Right ventricle myocardium inferior (tissue), 1 donor: ENCODE data around the gene DDO. TPM values are rescaled to one million over a fixed set of nuclear protein-coding genes. Genes with fewer than 3 reads are reported as not detected.

ENCODE experiments used
- ATAC-seq: fragments of 200-7000 bp; cut with Tn5 transposase; one replicate; pipeline ENCODE4 v1.9.1; 2020; ENCODE audit warnings: mild to moderate bottlenecking, moderate library complexity
- DNase-seq: peaks from one replicate; pipeline ENCODE4 v3.0.0; 2021; ENCODE audit errors: missing footprints
- intact Hi-C: fragments of 100-400 bp; cut with DNase I; formaldehyde crosslinking; loops from one replicate; pipeline ENCODE4 v1.11.0; 2022
- total RNA-seq: library from RNA; stranded (reverse); fragmentation: NEBNext Ultra II Directional; extraction: Animal tissue kit (Norgen Biotek cat#: 25700); gene quantifications from one replicate; pipeline ENCODE4 v1.2.1, GENCODE V29; 2021
- donor health status: DM: no; HTN: yes; CAD: no; lungs with severe emphysema.

The DDO gene
- total RNA-seq, 1 donor from 2014 or later = 29.7 TPM

DNA sequence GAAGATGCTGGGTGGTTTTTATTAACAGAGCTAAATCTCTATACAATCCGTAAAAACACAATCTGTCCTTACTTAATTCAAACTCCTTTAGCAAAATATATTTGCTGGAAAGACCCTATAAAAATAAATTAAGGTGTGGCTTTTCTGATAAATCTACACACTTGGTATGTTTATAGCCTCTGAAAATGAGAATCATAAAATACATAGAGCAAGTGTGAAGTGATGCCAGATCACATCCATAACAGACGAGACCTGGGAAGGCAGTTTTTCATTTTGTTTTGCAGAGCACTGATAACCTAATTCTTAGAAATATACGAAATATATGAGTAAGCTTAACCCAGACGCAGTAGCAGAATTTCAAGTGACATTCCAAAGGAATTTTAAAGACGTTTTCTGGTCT lies 10.4 kb upstream of the DDO start:
- DNase-seq (no peak), ATAC-seq (no peak)
- intact Hi-C loops = no loop called here

DNA sequence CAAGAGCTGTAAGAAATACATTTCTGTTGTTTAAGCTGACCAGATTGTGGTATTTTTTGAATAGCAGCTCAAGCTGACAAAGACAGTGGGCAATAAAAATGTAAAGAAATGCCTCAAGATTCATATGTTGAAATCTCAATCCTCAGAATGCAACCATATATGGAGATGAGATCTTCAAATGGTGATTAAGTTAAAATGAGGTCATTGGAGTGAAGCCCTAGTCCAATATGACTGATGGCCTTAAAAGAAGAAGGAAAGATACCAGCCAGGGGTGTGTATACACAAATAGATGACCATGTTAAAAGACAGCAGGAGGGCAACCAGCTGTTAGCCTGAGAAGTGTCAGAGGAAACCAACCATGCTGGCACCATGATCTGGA lies 7.1 kb upstream of the DDO start:
- DNase-seq = no peak
- intact Hi-C loops = no loop called here
- ATAC-seq = no peak

DNA sequence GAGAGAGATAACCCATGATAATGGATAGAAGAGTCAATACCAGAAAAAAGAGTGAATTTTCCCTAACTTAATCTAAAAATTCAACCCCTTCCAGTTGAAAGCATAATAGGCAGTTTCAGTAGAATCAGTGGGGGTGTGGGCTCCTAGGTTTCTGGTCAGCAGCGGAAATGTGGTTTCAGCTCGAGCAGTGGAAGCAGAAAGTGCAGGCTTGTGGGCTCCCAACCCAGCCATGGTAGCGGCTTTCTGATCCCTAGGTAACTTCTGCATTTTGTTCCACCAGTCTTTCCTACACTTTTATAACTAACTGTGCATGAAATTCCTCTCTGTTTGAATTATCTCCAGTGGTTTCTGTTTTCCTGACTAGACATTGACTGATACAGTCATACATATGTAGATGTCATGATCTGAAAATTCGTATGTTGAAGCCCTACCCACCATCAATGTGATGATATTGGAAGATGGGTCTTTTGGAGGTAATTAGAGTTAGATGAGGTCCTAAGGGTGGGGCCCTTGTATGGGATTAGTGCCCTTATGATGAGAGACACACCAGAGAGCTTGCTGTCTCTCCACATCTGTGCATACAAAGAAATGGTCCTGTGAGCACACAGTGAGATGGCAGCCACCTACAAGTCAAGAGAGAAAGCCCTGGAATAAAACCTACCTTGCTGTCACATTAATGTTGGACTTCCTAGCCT lies 6.5 kb upstream of the DDO start:
- no peak for DNase-seq
- intact Hi-C loops = no loop called here
- ATAC-seq = no peak

DNA sequence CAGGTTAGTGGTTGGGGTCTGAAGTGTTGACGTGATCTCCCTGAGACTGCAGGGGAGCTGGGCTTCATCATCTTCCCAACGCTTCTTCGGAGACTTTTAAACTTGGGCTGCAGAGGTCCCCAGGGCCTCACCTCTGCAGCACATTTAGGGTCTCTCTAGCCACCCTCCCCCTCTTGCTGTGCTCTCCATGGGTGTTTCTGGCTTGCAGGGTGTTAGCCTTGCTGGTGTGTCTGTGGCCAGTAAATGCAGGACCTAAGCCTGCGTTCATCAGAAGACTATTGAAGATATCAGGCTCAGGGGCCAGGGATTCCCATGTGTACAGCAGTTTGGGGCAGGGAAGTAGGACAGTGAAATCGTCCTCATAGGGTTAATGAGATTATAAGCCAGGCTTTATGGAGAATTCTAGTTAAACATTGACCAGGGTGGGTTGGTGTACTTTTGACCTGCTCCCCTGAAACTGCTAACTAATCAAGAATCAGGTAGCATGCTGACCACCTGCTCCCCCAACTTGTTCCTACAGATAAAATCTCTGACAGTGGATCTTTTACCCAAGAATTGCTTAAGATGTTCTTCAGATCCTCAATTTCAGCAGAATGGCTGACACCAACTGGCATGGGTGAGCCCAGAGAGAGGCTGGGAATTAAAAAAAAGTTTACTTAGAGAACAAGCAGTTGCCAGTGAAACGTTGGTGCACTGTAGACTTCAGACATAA lies 3.8 kb upstream of the DDO start:
- intact Hi-C loops = no loop called here
- no peak for ATAC-seq
- no peak for DNase-seq

DNA sequence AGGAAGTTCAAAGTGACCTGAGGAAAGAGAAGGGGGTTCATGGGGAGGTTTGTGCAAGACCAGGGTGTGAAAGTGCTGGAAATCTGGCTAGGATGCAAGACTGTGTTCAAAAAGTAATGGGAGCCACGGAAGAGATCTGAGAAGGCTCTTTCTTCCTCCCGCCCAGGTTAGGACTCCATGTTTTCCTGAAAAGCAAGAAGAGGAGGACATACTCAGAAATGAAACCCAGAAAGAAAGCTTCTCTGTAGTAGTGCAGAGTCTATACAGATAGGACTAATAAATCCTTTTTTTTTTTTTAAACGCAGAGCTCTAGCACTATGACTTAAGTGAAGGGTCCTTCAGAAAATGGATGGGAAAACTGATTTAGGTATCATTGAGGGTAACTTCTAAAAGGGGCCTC lies 3.2 kb upstream of the DDO start:
- intact Hi-C loops = no loop called here
- ATAC-seq (no peak), DNase-seq (no peak)

DNA sequence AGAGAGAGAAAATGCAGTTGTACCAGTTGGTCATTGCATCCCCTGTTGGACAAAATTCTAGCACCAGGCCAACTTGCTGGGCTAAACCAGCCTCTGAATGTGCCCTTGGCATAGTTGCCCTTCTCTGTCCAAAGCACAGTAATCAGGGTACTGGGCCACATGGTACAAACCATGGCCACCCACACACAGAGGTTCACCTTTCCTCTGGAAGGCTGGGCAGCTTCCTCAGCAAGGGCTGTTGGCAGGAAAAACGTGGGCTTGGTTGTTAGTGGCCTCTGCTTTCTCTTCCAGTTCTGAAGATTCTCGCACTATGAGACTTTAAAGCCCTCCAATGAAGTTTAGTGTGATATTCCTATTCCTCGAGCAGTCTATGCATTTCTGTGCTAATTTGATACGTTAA lies 706 bp downstream of the DDO start:
- DNase-seq = no peak
- peak; percentile 47 for ATAC-seq
- intact Hi-C loops = loop anchor here (1.0 kb wide), 1 partner anchor 401 kb away; the partner anchor contains the start of gene CDK19

DNA sequence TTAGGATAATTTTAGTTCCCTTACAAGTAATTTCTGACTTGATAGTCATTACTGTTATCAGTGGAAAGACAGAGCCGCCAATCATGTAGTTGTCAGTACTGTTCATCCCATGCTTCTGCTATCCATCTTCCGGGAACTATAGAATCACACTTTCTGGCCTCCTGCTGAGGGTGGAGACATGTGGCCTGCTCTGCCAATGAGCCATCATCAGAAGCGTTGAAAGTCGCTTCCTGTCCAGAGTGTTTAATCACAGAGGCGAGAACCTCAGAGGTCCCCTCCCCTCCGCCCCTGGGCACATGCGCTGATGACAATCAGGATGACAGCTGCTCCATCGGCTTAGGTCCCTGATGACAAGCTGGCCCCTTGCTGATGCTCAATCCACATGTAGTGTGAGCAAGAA lies 3.0 kb downstream of the DDO start:
- no peak for ATAC-seq
- intact Hi-C loops = no loop called here
- DNase-seq = no peak

DNA sequence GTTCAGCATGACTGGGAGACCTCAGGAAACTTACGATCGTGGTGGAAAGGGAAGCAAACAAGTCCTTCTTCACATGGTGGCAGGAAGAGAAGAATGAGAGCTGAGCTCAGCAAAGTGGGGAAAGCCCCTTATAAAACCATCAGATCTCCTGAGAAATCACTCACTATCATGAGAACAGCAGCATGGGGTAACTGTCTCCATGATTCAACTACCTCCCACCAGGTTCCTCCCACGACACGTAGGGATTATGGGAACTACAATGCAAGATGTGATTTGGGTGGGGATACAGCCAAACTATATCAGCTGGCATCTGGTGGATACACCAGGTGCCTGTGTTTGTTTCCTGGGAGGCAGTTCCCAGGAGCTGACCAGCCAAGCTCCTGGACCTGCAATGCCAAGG lies 4.9 kb downstream of the DDO start:
- no peak for ATAC-seq
- intact Hi-C loops = no loop called here
- no peak for DNase-seq

DNA sequence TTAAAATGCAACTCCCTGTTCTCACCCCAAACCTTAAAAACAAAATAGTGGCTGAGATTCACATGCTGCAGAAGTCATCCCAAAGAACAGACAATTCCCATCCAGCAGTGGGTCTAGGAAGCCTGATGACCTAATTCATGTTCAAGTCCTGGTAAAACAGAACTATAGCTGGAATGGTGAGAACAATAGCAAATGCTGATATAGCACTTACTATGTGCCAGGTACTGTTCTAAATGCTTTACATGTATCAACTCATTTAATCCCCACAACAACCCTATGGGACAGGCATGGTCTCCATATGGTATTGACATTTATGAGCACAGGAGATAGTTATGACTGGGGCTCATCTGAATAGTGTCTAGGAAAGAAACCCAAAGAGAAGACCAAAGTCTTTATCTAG lies 5.6 kb downstream of the DDO start:
- DNase-seq = no peak
- ATAC-seq = no peak
- intact Hi-C loops = no loop called here

DNA sequence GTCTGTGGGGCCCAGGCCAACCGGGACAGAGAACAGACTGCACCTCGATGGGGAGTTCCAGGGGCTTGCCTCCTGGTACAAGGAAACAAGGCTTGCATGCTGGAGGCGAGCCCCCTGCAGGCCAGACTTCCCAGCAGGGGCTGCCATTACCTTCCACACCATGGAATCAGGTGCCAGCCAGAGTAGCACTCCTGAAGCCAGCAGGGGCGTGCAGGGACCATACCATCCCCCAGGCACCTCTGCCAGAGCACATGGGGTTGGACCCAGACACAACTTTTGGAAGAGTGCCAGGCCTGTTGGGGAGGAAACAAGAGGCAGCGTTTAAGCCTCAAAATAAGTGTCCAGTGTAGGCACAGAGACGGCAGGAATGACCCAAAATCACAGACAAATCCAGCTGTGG lies 6.5 kb downstream of the DDO start:
- DNase-seq (no peak), ATAC-seq (no peak)
- intact Hi-C loops = no loop called here

DNA sequence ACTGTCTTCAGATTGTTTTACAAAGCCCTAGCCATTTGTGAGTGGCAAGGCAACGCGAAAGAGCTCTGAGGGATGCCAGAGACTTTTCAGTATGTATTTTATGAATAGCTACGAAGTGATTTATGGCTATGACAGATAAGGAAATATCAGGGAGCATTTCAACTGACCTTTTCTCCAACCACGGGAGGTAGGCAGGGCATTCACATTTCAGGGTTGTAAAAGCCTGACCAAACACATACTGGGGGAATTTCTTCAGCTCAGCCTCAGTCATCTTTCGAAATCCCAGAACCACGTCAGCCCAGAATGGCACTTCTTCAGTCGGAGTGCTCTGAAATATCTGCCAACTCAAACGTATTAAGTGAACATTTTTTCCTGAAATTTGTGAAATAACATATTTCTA lies 10.8 kb downstream of the DDO start:
- intact Hi-C loops = no loop called here
- no peak for DNase-seq
- ATAC-seq = no peak

DNA sequence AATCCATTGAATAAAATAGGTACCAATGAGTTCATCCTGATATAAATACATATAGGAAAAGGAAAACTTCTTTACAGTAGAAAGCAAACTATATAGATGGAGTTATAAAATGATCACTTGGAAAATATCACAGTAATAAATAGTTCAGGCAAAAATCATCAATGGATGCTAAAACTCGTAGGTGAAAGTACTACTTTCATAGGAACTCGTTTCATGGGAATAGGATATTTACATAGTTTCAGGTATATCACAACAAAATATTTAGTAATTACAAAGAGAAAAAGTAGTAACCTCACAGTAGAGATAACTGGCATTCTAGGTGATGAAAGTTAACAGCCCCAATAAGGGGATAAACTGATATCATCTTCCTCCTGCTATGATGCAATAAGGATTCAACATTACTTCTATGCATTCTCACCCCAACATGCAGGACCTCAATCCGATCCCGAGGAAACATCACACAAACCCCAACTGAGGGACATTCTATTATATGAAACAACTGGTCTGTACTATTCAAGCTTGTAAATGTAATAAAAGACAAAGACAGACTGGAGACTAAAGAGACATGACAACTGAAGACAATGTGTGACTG lies 13.7 kb downstream of the DDO start:
- DNase-seq (no peak), ATAC-seq (no peak)
- intact Hi-C loops = no loop called here

DNA sequence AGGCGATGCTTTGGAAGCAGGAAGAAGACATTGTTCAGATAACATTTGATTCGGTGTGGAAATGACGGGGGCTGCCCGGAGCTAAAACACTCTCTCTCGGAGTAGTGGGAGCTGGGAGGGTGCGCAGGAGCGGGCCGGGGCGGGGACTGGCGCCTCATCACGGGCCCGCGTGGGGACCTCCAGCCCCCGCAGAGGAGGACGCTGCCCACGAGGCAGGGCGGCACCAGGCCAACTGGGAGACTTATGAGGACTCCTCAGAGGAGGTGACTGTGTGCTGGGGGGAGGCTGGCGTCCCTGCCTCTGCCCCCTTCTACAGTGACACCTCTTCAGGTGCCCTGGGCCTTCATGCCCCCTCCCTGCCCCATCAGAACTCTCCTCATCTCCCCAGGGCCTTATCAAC lies 15.2 kb downstream of the DDO start:
- intact Hi-C loops = no loop called here
- no peak for ATAC-seq
- DNase-seq = peak; percentile 69

DNA sequence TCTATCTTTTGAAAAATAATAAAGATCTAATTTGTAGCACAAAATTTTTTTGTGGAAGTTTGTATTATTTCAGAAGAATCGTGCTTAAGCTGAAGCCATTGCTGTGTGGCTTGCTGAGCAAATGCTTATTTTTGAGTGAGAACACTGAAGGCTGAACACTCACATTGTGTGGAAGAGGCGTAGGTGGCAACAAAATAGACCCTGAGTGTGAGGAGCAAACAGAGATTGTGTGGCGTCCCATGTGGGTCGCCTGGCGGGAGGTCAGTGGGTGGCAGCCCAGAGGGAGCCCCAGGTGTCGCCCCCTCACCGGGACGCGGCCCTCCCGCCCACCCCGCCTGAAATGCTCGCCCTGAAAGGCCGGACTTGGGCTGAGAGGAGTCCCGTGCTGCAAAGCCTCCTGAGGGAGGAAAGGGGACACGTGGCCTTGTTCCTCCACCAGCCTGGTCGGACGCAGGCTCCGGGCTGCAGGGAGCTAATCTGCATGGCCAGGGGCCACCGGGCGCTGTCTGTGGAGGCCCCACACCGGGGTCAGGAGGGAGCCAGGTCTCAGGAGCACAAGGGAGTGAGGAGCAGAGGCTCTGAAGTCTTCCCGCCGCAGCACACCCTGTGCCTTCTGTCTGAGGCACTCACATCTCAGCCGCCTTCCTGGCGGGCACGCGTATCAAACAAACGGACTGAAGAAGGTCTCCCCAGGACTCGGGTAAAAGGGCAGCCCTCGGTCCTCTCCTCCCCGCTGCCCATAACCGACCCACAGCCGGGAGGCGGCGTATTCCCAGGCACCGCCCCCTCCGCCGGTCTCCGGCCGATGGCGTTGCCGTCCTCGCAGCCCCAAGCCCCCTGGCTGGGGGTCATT lies 15.9 kb downstream of the DDO start:
- DNase-seq = no peak
- intact Hi-C loops = no loop called here
- ATAC-seq = peak; percentile 34

DNA sequence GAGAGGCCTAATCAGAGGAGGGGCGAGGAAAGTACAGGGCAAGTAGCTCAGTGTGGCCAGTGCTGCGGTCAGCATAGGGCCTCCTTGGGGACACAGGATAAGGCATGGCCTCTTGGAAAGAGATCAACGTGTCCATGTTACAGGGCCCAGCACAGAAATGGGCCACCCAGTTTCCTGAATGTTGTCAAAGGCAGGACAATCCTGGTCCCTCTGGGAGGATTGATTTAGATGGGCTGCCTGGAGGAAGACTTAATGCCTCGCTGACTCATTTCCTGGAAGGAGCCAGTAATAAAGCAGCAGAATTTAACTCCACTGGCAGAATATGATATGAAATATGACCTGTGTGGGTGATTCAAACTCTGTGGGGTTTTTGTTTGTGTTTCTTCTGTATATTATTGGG lies 16.6 kb downstream of the DDO start:
- no peak for DNase-seq
- intact Hi-C loops = no loop called here
- ATAC-seq = no peak

DNA sequence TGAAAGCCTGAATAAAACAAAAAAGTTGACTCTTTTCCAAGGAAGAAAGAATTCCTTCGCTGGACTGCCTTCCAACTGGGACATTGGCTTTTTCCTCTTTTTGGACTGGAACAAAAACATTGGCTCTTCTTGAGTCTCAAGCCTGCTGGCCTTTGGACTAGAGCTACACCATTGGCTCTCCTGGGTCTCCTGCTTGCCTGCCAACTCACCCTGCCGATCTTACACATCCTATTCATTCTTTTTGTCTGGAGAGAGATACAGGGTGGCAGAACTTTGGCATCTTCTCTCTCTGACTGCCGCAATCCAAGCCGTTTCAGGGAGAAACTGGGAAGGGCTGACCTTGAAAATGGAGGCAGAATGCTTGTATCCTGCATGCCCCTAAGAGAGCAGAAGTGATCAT lies 20.2 kb downstream of the DDO start:
- DNase-seq (no peak), ATAC-seq (no peak)
- intact Hi-C loops = no loop called here

DNA sequence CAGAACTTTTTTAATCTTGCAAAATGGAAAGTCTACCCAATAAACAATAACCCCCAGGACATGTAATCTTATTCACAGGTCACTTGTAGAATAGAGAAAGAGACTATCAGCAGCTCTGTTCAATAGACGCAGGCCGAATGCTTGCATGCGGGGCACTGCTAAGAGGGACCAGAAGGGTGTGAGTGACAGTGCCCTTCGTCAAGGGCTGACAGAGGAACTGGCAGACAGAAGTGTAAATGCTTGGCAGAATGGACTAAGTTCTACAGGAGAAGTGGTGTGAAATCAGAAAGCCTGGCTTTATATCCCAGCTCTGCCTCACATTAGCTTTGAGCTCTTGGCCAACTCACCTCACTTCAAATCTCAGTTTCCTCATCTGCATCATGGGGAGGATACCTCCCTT lies 21.0 kb downstream of the DDO start:
- intact Hi-C loops = loop anchor here (5.0 kb wide), 1 partner anchor 337 kb away; no protein-coding TSS in a partner anchor
- DNase-seq (no peak), ATAC-seq (peak; percentile 85)

DNA sequence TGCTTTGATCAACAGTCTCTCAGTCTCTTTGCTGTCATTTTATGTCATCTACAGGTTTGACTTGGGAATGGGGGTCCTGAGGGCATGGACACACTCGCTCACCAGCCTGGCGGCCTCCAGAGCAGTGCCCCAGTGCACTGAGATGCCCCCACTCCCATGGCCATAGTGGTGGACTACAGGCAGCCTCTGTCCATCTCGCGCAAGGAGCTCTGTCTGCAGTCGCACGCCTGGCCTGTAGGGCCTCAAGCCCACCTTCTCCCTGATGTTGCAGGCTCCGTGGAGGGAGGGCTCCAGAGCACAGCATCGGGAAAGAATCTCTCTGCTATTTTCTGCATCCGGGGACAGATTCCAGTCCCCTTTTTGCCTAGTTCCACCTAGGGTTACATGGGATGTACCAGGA lies 22.6 kb downstream of the DDO start:
- ATAC-seq (no peak), DNase-seq (no peak)
- intact Hi-C loops = loop anchor here (1.0 to 5.0 kb wide), 2 partner anchors 212 to 335 kb away; partner anchors contain the start of gene CDC40

DNA sequence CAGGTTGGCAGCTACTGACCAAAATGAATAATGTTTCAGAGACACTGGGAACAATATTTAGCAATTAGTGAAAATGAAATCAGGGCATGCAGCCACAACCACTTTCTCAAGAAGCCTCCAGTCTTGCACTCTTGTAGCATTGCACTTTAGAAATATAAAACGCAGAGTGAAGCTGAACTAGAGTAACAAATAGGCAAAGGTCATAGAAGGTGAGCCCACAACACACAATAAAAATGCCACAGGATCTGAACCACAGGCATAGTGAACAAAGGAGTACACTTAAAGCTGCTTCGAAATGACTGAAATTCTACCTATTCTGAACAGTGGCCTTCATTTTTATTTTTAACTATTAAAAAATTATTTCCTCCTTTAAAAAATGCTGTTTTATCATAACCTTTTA lies 25.0 kb downstream of the DDO start:
- intact Hi-C loops = loop anchor here (2.0 to 5.0 kb wide), 2 partner anchors 333 to 688 kb away; no protein-coding TSS in a partner anchor
- DNase-seq (no peak), ATAC-seq (no peak)
